PC-3 (cell line): ENCODE measurements around the gene TRPV6. TPM values are rescaled to one million over a fixed set of nuclear protein-coding genes. Genes with fewer than 3 reads are reported as not detected.
A peak's percentile ranks its signal among the peaks of the same experiment; 100 is the strongest.

Source experiments
- ATAC-seq: fragments of 200-7000 bp; cut with Tn5 transposase; 2 replicates; pipeline ENCODE4 v1.9.1; 2020; ENCODE audit warnings: mild to moderate bottlenecking, moderate library complexity
- BruUV-seq: library from RNA; stranded (reverse); fragments of 400-500 nt; replicated peaks from 2 replicates; lab custom pipeline; 2021; lab: Mats Ljungman, UMichigan
- CTCF ChIA-PET: fragments of 300-600 bp; sonication (Branson Sonifier 250); formaldehyde crosslinking; loops from one replicate; lab custom pipeline; 2022; ENCODE audit warnings: antibody characterized with exemption; lab: Charles Lee
- POLR2A ChIA-PET: fragments of 300-600 bp; sonication (Branson Sonifier 250); formaldehyde crosslinking; loops from one replicate; lab custom pipeline; 2022; ENCODE audit warnings: antibody characterized with exemption; ENCODE audit not compliant: unreplicated experiment; lab: Charles Lee
- DNase-seq: peaks from one replicate; pipeline ENCODE4 v3.0.0-alpha.2; 2015
- H2AFZ ChIP-seq: fragments of 300-600 bp; sonication (generic); 2 replicates; pipeline ENCODE4 v1.6.0; 2016; ENCODE audit warnings: antibody characterized with exemption, low read length
- H3F3A ChIP-seq: fragments of 300-600 bp; sonication (generic); one replicate; pipeline ENCODE4 v1.6.0; 2017; ENCODE audit warnings: antibody characterized with exemption, low read length, control low read depth, mild to moderate bottlenecking; ENCODE audit not compliant: unreplicated experiment
- H3K27ac ChIP-seq: fragments of 300-600 bp; sonication (generic); 2 replicates; pipeline ENCODE4 v1.5.1; 2016; ENCODE audit warnings: mild to moderate bottlenecking, low read length
- H3K27me3 ChIP-seq: fragments of 300-600 bp; sonication (generic); 2 replicates; pipeline ENCODE4 v1.6.1; 2016; ENCODE audit warnings: low read length, mixed read lengths
- H3K36me3 ChIP-seq: fragments of 300-600 bp; sonication (generic); 2 replicates; pipeline ENCODE4 v1.6.1; 2016; ENCODE audit warnings: low read depth, mixed run types, low read length, mixed read lengths
- H3K4me1 ChIP-seq: fragments of 300-600 bp; sonication (generic); 2 replicates; pipeline ENCODE4 v1.5.1; 2016; ENCODE audit warnings: low read length; ENCODE audit not compliant: insufficient read depth
- H3K4me2 ChIP-seq: fragments of 300-600 bp; sonication (generic); 2 replicates; pipeline ENCODE4 v1.6.0; 2016; ENCODE audit warnings: low read length
- H3K4me3 ChIP-seq: fragments of 300-600 bp; sonication (generic); 2 replicates; pipeline ENCODE4 v1.5.1; 2016; ENCODE audit warnings: mild to moderate bottlenecking, low read length, mixed read lengths
- H3K79me2 ChIP-seq: fragments of 300-600 bp; sonication (generic); 2 replicates; pipeline ENCODE4 v1.6.1; 2017; ENCODE audit warnings: low read length, mixed read lengths
- H3K9ac ChIP-seq: fragments of 300-600 bp; sonication (generic); 2 replicates; pipeline ENCODE4 v1.6.0; 2016; ENCODE audit warnings: mild to moderate bottlenecking, low read length
- H3K9me2 ChIP-seq: fragments of 300-600 bp; sonication (generic); replicated peaks from 2 replicates; pipeline ENCODE4 v1.6.1; 2016; ENCODE audit warnings: mixed run types, low read length, mixed read lengths
- H3K9me3 ChIP-seq: fragments of 300-600 bp; sonication (generic); 2 replicates; pipeline ENCODE4 v1.6.1; 2016; ENCODE audit warnings: low read length, mixed read lengths
- H4K20me1 ChIP-seq: fragments of 300-600 bp; sonication (generic); 2 replicates; pipeline ENCODE4 v1.6.1; 2016; ENCODE audit warnings: low read length, mixed read lengths
- CTCF ChIP-seq: fragments of 300-600 bp; sonication (generic); conservative IDR thresholded peaks from 2 replicates; pipeline ENCODE4 v1.5.1; 2017; ENCODE audit warnings: antibody characterized with exemption, low read depth, mild to moderate bottlenecking, low read length
- EZH2 ChIP-seq: fragments of 300-600 bp; sonication (generic); IDR thresholded peaks from one replicate; pipeline ENCODE4 v1.6.1; 2017; ENCODE audit warnings: antibody characterized with exemption, mild to moderate bottlenecking, low read length; ENCODE audit not compliant: unreplicated experiment
- EZH2phosphoT487 ChIP-seq: fragments of 300-600 bp; sonication (generic); IDR thresholded peaks from 2 replicates; pipeline ENCODE4 v1.6.1; 2018; ENCODE audit warnings: mild to moderate bottlenecking, antibody characterized with exemption, low read length, borderline replicate concordance
- intact Hi-C: fragments of 100-400 bp; cut with micrococcal nuclease; formaldehyde crosslinking; loops from 2 replicates; pipeline ENCODE4 v1.9.0; 2023
- total RNA-seq: library from RNA; depleted of rRNA; stranded (reverse); fragments of >200 nt; gene quantifications from 2 replicates; pipeline ENCODE4 v1.2.3, GENCODE V29; 2014

The TRPV6 gene
- total RNA-seq, 1 experiment from 2014 or later: 1.4 TPM

- Histone ChIP-seq H3F3A (no peaks in the 10 kb centered on the region), H3K4me1 (peaks cover 16% of the 10 kb centered on the region), H3K4me2 (no peak overlapping the region), H3K9me2 (no peaks in the 10 kb centered on the region), H3K36me3 (peaks cover 4% of the 10 kb centered on the region), H3K9ac (no peak overlapping the region), H3K9me3 (no peaks in the 10 kb centered on the region), H3K27ac (no peak overlapping the region), H3K4me3 (no peak overlapping the region), H3K79me2 (0 out of 2 replicates have a peak, but pooled peaks cover 6% of the 10 kb centered on the region), H4K20me1 (no peaks in the 10 kb centered on the region), H3K27me3 (no peaks in the 10 kb centered on the region), H2AFZ (no peak overlapping the region)
- ChIA-PET POLR2A (interaction anchor here (0.6 kb wide), 1 partner anchor 28 kb away, joined by 3 read pairs; no protein-coding TSS in a partner anchor), CTCF (interaction anchor here (0.6 kb wide), 1 partner anchor 313 kb away, joined by 3 read pairs; no protein-coding TSS in a partner anchor)
- ATAC-seq (peak; percentile 60), DNase-seq (peak; percentile 85)
- no TSS peak for BruUV-seq
- TF ChIP-seq CTCF (no peak), EZH2phosphoT487 (no peak), EZH2 (no peak)
- intact Hi-C loops: no loop called here
Observed at GRCh38 chr7:142859829-142860228, 25.7 kb downstream of the TRPV6 start.

- no peak overlapping the region for H3K27ac ChIP-seq
Observed at GRCh38 chr7:142859411-142859810, 26.1 kb downstream of the TRPV6 start.

More at GRCh38 chr7:142859411-142859810, 26.1 kb downstream of the TRPV6 start:
- Histone ChIP-seq H3K9ac (no peak overlapping the region), H3F3A (no peaks in the 10 kb centered on the region), H3K4me3 (no peak overlapping the region), H3K9me3 (no peaks in the 10 kb centered on the region), H3K36me3 (peaks cover 4% of the 10 kb centered on the region), H3K27me3 (no peaks in the 10 kb centered on the region), H3K79me2 (0 out of 2 replicates have a peak, but pooled peaks cover 6% of the 10 kb centered on the region), H3K4me2 (no peak overlapping the region), H3K4me1 (peaks cover 16% of the 10 kb centered on the region), H2AFZ (no peak overlapping the region), H4K20me1 (no peaks in the 10 kb centered on the region), H3K9me2 (no peaks in the 10 kb centered on the region)
- no peak for DNase-seq
- no TSS peak for BruUV-seq
- ChIA-PET POLR2A (no interaction called here), CTCF (no interaction called here)
- TF ChIP-seq CTCF (no peak), EZH2 (no peak), EZH2phosphoT487 (no peak)
- ATAC-seq: no peak
- intact Hi-C loops: no loop called here
